NCI-H128 (cell line): Measurements from ENCODE around the gene FAM237A.

Source experiments
- DNase-seq: peaks from one replicate; lab custom pipeline; 2025; ENCODE audit not compliant: unreplicated experiment; lab: John Stamatoyannopoulos, UW

The FAM237A gene

DNA sequence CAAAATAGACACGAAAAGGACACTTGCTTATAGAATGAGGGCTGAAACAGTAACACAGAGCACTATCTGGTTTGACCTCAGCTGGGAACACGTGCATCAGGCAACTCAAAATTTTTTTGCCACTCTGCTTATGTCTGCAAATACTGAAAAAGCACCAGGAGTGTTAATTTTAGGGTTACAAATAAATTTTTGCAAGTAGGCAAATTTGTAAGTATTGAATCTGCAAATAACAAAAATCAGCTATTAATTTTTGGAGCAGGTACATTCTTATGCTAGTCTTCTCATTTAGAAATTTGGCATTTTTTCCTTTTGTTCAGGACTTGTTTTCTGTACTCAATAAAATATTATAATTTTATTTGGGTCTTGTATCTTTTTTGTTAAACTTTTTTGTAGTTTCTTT is 46.2 kb downstream of the FAM237A start:
- no peak for DNase-seq

DNA sequence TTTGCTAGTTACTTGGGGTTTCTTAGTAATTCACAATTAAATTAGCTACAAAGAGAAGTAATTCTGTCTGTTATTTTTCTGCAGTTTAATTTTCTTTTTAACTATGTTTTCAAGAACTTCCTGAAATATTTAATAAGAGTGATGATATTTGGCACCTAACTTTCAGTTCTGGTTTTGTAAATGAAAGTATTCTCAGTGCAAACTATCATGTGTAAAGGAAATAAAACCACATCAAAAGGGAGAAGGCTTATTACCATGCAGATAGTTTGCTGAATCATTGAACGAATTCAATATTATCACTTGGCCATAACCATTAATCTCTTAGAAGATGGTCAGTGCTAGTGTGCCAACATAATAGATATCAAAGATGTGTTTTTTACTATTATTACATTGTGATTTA is 46.7 kb downstream of the FAM237A start:
- no peak for DNase-seq

DNA sequence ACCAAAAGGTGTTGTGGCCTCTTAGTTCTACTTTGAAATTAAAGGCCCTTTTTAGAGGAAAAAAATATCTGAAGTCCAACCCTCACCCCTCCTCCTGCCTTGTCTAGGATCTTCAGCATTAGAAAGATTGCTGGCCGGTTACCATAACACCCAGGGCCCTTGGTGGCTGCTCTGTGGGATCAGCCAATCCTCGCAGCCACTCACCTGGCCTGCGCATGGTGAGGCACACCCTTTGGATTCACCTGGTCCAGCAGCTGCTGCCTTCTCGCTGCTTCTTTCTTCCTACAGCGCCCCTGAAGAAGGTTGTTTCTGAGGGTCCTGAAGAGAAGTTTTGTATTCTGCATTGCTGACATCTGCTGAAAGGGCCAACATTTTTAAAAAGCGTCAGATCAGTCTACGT is 50.7 kb downstream of the FAM237A start:
- no peak for DNase-seq

DNA sequence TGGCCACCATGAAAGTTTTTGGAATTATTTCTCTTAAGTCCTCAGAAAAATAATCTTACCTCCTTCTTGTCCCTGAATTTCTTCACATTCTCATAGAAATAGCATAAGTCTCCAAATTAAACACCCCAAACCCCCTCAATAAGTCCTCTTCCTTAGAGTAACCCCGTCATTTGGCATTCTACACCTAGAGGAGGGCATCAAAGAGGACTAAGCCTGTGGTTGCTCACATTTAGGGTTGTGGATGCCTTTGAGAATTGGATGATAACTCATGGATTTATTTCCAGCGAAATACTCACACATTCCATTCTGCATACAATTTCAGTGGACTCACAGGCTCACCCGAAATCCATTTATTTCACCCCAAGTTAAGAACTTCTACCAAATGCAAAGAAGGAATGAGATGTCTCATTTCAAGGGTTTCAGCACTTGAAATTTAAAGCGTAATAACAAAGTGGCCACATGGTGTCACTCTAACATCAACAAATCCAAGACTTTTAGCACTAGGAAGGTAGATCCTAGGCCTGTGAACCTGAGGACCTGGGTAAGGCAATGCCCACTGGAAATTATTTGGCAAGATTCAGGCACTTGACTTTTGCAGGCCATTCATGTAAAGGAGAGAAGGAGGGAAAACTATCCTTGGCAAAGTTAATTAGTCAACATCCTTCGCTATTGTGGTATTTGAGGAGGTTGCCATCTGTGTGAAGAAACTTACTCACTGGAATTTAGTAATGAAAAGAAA is 51.3 kb downstream of the FAM237A start:
- DNase-seq = no peak

DNA sequence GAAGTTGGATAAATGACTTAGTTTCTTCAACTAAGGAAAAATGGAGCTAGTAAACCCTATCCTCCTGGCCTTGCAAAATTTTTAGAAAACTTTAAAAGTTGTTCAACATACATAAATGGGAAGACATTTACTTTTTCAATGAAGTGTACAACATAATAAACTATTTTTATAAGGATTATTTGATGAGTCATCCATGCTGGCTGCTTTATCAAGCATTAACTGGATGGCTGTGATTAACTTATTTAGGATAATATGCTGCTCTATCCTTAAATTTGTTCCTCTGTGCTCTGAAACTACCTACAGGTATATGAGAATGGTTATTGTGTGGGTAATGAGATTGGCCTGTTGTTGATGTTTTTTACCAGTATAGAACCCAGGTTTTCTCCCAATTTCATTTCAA is 54.6 kb downstream of the FAM237A start:
- no peak for DNase-seq

DNA sequence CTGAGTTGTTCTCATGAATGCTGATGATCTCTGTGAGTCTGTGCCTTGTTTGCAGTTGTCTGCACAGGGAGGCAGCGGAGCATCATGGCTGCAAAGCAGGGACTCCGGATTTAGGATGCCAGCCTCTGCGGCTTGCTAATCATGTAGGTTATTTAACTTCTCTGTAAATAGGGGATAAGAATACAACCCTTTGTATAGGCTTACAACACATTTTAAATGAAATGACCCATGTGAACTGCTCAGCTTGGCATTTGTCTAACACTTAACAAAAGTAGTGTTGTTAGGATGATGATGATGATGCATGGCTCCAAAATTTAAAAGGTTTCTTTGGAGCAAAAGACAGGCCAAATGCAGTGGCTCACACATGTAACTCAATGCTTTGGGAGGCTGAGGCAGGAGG is 56.5 kb downstream of the FAM237A start:
- DNase-seq = no peak
